ENCODE results near the gene CNOT6L. TPM values are rescaled to one million over a fixed set of nuclear protein-coding genes. Genes with fewer than 3 reads are reported as not detected.

CNOT6L gene
- total RNA-seq, 1 donor from 2014 or later = 30.2 TPM

DNA sequence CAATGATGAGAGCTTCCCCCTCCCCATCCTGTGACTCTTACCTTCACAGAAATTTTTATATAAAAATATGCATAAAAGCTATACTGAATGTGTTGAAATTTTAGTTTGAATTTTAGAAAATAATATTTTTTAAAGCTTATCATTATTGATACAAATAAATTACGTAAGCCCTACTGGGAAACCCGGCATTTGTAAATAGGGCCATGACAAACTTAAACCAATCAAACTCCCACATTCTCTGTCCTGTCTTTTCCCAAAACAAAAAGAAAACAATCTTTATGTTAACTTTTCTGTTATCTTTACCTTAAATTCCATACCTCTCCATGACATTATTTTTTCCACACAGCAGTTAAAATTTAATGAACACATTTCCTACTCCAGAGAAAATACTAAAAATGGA lies 2.6 kb downstream of the CNOT6L start:
- Mint-ChIP-seq H3K27ac (ENCODE audit: unreplicated experiment) (no peak overlapping the region), H3K4me1 (peaks cover 29% of the 10 kb centered on the region), H3K4me3 (no peak overlapping the region), H3K27me3 (ENCODE audit: low read depth) (no peaks in the 10 kb centered on the region), H3K9me3 (no peaks in the 10 kb centered on the region), H3K36me3 (ENCODE audit: low read depth) (no peaks in the 10 kb centered on the region)
- TF ChIP-seq, protein P1, sequence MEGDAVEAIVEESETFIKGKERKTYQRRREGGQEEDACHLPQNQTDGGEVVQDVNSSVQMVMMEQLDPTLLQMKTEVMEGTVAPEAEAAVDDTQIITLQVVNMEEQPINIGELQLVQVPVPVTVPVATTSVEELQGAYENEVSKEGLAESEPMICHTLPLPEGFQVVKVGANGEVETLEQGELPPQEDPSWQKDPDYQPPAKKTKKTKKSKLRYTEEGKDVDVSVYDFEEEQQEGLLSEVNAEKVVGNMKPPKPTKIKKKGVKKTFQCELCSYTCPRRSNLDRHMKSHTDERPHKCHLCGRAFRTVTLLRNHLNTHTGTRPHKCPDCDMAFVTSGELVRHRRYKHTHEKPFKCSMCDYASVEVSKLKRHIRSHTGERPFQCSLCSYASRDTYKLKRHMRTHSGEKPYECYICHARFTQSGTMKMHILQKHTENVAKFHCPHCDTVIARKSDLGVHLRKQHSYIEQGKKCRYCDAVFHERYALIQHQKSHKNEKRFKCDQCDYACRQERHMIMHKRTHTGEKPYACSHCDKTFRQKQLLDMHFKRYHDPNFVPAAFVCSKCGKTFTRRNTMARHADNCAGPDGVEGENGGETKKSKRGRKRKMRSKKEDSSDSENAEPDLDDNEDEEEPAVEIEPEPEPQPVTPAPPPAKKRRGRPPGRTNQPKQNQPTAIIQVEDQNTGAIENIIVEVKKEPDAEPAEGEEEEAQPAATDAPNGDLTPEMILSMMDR (conservative IDR thresholded peaks at IDR 0.05) = no peak
- no peak for DNase-seq (ENCODE audit: low read depth, low spot score)

DNA sequence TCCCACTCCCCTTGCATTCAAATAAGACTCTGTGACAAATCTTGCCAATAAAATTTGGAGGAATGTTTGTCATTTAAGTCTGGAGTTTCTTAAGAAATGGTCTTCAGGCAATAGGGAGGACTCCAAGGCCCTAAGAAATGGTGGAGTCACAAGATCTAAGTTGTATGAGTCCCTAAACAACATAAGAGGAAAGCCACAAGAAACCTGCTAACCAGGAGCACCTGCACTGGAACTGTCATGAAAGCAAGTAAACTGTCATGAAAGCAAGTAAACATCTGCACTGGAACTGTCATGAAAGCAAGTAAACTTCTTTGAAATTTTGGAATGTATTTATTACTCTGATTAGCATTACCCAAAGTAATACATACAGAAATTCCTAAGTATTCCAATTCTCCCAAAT lies 3.5 kb downstream of the CNOT6L start:
- DNase-seq (ENCODE audit: low read depth, low spot score) = no peak
- Mint-ChIP-seq H3K4me3 (no peak overlapping the region), H3K27me3 (ENCODE audit: low read depth) (no peaks in the 10 kb centered on the region), H3K9me3 (no peaks in the 10 kb centered on the region), H3K27ac (ENCODE audit: unreplicated experiment) (no peak overlapping the region), H3K4me1 (peaks cover 21% of the 10 kb centered on the region), H3K36me3 (ENCODE audit: low read depth) (no peaks in the 10 kb centered on the region)
- TF ChIP-seq, protein P1 (conservative IDR thresholded peaks at IDR 0.05) = no peak

DNA sequence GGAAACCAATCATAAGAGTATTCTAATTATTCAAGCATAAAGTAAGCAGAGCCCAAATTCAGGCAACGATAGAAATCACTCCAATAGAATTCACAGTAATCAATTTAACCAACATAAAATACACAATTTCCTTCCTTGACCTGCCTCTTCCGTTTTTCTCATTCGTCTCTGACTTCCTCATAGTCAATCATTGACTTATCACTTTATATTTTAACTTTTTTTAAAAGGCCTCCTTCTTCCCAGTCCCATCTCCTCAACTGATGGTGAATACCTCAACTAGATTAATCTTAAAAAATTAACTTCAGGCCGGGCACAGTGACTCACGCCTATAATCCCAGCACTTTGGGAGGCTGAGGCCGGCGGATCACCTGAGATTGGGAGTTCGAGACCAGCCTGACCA lies 13.3 kb downstream of the CNOT6L start:
- H3K36me3 Mint-ChIP-seq (ENCODE audit: low read depth) = no peaks in the 10 kb centered on the region
- peaks cover 11% of the 10 kb centered on the region for H3K4me1 Mint-ChIP-seq
- H3K27ac Mint-ChIP-seq (ENCODE audit: unreplicated experiment) = peak overlapping the region; percentile 23
- no peaks in the 10 kb centered on the region for H3K9me3 Mint-ChIP-seq
- DNase-seq (ENCODE audit: low read depth, low spot score) = no peak
- TF ChIP-seq, protein P1 (conservative IDR thresholded peaks at IDR 0.05) = no peak
- H3K27me3 Mint-ChIP-seq (ENCODE audit: low read depth) = no peaks in the 10 kb centered on the region
- H3K4me3 Mint-ChIP-seq = no peak overlapping the region

DNA sequence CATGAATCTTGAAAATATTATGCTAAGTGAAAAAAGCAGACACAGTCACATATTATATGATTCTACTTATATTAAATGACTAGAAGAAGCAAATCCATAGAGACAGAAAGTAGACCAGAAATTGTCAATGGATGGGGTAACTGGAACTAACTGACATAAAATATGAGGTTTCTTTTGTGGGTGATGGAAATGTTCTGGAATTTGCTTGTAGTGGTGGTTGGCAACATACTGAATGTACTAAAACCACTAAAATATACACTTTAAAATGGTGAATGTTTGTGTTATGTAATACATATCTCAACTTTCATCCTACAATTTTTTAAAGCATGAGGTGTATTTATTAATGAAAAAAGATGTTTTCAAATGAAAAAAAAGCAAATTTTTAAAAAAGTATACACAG lies 14.7 kb downstream of the CNOT6L start:
- Mint-ChIP-seq H3K36me3 (ENCODE audit: low read depth) (no peaks in the 10 kb centered on the region), H3K4me1 (peaks cover 14% of the 10 kb centered on the region), H3K27ac (ENCODE audit: unreplicated experiment) (no peak overlapping the region), H3K27me3 (ENCODE audit: low read depth) (no peaks in the 10 kb centered on the region), H3K9me3 (no peaks in the 10 kb centered on the region), H3K4me3 (no peak overlapping the region)
- TF ChIP-seq, protein P1 (conservative IDR thresholded peaks at IDR 0.05) = no peak
- no peak for DNase-seq (ENCODE audit: low read depth, low spot score)

DNA sequence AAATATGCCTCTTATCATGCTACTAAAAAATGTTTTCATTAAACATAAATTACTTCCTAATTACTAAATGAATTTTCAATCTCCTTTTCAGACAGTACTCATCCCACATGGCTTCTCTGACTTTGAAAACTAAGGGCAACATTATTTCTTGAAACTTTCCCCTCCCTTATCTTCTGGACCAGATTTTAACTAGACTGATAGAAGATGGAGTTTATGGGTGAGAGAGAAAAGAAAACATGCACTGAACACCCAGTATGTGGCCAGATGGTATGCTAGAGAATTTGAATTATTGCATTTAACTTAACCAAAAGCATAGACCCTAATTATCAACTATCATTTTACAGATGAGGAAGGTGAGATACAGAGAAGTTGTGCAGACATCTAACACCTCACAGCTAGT lies 16.8 kb downstream of the CNOT6L start:
- Mint-ChIP-seq H3K27me3 (ENCODE audit: low read depth) (no peaks in the 10 kb centered on the region), H3K27ac (ENCODE audit: unreplicated experiment) (no peak overlapping the region), H3K9me3 (no peaks in the 10 kb centered on the region), H3K36me3 (ENCODE audit: low read depth) (no peaks in the 10 kb centered on the region), H3K4me1 (peaks cover 13% of the 10 kb centered on the region), H3K4me3 (no peak overlapping the region)
- DNase-seq (ENCODE audit: low read depth, low spot score) = no peak
- TF ChIP-seq, protein P1 (conservative IDR thresholded peaks at IDR 0.05) = no peak

DNA sequence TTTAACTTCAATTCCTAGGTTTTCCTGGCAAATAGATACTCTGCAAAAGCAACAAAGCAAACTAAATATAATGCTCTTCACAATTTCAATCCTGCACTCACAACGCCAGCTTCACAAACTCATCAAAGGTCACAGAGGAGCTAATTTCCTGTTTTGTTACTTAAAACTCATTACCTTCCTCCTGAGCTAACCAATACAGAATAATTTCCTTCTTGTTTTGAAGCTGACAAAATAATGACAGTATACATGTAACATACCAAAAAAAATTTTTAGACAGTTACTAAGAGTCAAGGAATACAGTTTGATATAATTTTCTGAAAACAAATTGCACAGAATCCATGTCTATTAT lies 17.9 kb downstream of the CNOT6L start:
- no peak for DNase-seq (ENCODE audit: low read depth, low spot score)
- no peaks in the 10 kb centered on the region for H3K36me3 Mint-ChIP-seq (ENCODE audit: low read depth)
- TF ChIP-seq, protein P1 (conservative IDR thresholded peaks at IDR 0.05) = no peak
- no peak overlapping the region for H3K4me3 Mint-ChIP-seq
- no peaks in the 10 kb centered on the region for H3K27me3 Mint-ChIP-seq (ENCODE audit: low read depth)
- peaks cover 10% of the 10 kb centered on the region for H3K4me1 Mint-ChIP-seq
- no peaks in the 10 kb centered on the region for H3K9me3 Mint-ChIP-seq
- H3K27ac Mint-ChIP-seq (ENCODE audit: unreplicated experiment) = no peak overlapping the region

All from neural crest cell (in vitro differentiated cells).